HepG2 (cell line): ENCODE data around the gene GRIA3. TPM values are rescaled to one million over a fixed set of nuclear protein-coding genes. Genes with fewer than 3 reads are reported as not detected.

Source experiments
- ATAC-seq: fragments of 200-7000 bp; cut with Tn5 transposase; 3 replicates; pipeline ENCODE4 v1.9.1; 2020; ENCODE audit warnings: mild to moderate bottlenecking, moderate library complexity
- BruUV-seq: library from RNA; stranded (reverse); fragments of 400-500 nt; replicated peaks from 2 replicates; lab custom pipeline; 2021; lab: Mats Ljungman, UMichigan
- CTCF ChIA-PET: fragments of 300-600 bp; formaldehyde crosslinking; extraction: SDS; loops from one replicate; lab custom pipeline; 2021; ENCODE audit warnings: low total read pairs, inconsistent platforms, low intra/inter-chr PET ratio; lab: Yijun Ruan, JAX
- POLR2A ChIA-PET: fragments of 350-600 bp; sonication (Branson Sonifier 250); formaldehyde crosslinking; loops from one replicate; lab custom pipeline; 2020; ENCODE audit warnings: antibody characterized with exemption, inconsistent platforms; lab: Yijun Ruan, JAX
- DNase-seq: peaks from one replicate; pipeline ENCODE4 v3.0.0-alpha.2; 2015; ENCODE audit warnings: low spot score
- FAIRE-seq: peaks from 3 replicates; lab custom pipeline; 2011; peaks lifted over from hg19 to GRCh38; lab: Jason Lieb, UNC
- H2AFZ ChIP-seq: one replicate; pipeline ENCODE4 v1.6.1; 2011; ENCODE audit warnings: low read length, inconsistent platforms
- H3K27ac ChIP-seq: fragments of 300-600 bp; 3 replicates; pipeline ENCODE4 v1.8.0; 2011; ENCODE audit warnings: mixed run types, mild to moderate bottlenecking, mixed read lengths, low read length, inconsistent platforms; ENCODE audit not compliant: insufficient read depth; ENCODE audit errors: extremely low read length
- H3K27me3 ChIP-seq, 2 experiments: fragments of 200-600 bp in 1 of 2; 2 replicates in 1 of 2; 3 replicates in 1 of 2; pipeline versions ENCODE4 v1.6.0 to v1.8.0; 2011; ENCODE audit warnings: low read length in 2 of 2, mild to moderate bottlenecking in 2 of 2, moderate library complexity in 2 of 2, inconsistent platforms in 1 of 2; ENCODE audit not compliant: insufficient read depth in 2 of 2, control insufficient read depth in 1 of 2
- H3K36me3 ChIP-seq, 2 experiments: fragments of 200-600 bp in 1 of 2; replicated peaks in 1 of 2; 2 replicates in 1 of 2; 3 replicates in 1 of 2; pipeline versions ENCODE4 v1.5.1 to v1.8.0; 2011; ENCODE audit warnings: low read length in 2 of 2, inconsistent platforms in 1 of 2; ENCODE audit not compliant: insufficient read depth in 2 of 2, control insufficient read depth in 1 of 2
- H3K4me1 ChIP-seq: 2 replicates; pipeline ENCODE4 v1.5.1; 2012; ENCODE audit warnings: low read length, inconsistent platforms; ENCODE audit not compliant: insufficient read depth
- H3K4me2 ChIP-seq: 2 replicates; pipeline ENCODE4 v1.6.0; 2011; ENCODE audit warnings: low read depth, low read length, inconsistent platforms
- H3K4me3 ChIP-seq, 3 experiments: fragments of 200-600 bp in 1 of 3; sonication (generic), shearing (Covaris generic) in 1 of 3; replicated peaks in 1 of 3; 2 replicates each; pipeline ENCODE4 v1.5.1; 2011 to 2016; ENCODE audit warnings: low read length in 3 of 3, inconsistent platforms in 2 of 3, low read depth in 2 of 3, mild to moderate bottlenecking in 2 of 3, control low read depth in 1 of 3, mixed read lengths in 1 of 3; ENCODE audit not compliant: insufficient read depth in 1 of 3
- H3K79me2 ChIP-seq: one replicate; pipeline ENCODE4 v1.6.1; 2011; ENCODE audit warnings: low read length, inconsistent platforms; ENCODE audit not compliant: insufficient read depth
- H3K9ac ChIP-seq: 2 replicates; pipeline ENCODE4 v1.6.0; 2011; ENCODE audit warnings: mild to moderate bottlenecking, low read depth, low read length, inconsistent platforms; ENCODE audit not compliant: insufficient read depth
- H3K9me3 ChIP-seq: 2 replicates; pipeline ENCODE4 v1.5.1; 2012; ENCODE audit warnings: mild to moderate bottlenecking, low read length
- H4K20me1 ChIP-seq: 2 replicates; pipeline ENCODE4 v1.6.0; 2011; ENCODE audit warnings: inconsistent platforms, mild to moderate bottlenecking, low read length, moderate library complexity; ENCODE audit not compliant: insufficient read depth
- FOXA3 ChIP-seq: IDR thresholded peaks from 2 replicates; pipeline ENCODE4 v1.6.1; 2016; ENCODE audit warnings: missing genetic modification reagents, missing compliant biosample characterization
- FOXP1 ChIP-seq, 2 experiments: fragments of 450-650 bp in 1 of 2; IDR thresholded peaks; 2 replicates each; pipeline ENCODE4 v1.6.1; 2017 to 2018; ENCODE audit warnings: antibody characterized with exemption in 1 of 2
- FOXP4 ChIP-seq: sonication (generic); formaldehyde crosslinking; IDR thresholded peaks from 2 replicates; pipeline ENCODE4 v1.4.0; 2020; ENCODE audit warnings: missing genetic modification reagents
- HNF4A ChIP-seq: sonication (generic); formaldehyde crosslinking; IDR thresholded peaks from 2 replicates; pipeline ENCODE4 v1.4.0; 2020; ENCODE audit warnings: missing genetic modification reagents
- HNF4G ChIP-seq, 2 experiments: sonication (generic) in 1 of 2; formaldehyde crosslinking in 1 of 2; IDR thresholded peaks; 2 replicates each; pipeline versions ENCODE4 v1.4.0 to v1.6.1; 2011 to 2020; ENCODE audit warnings: borderline replicate concordance in 2 of 2, low read depth in 2 of 2, mild to moderate bottlenecking in 2 of 2, low read length in 1 of 2, missing genetic modification reagents in 1 of 2, moderate library complexity in 1 of 2
- MAX ChIP-seq: IDR thresholded peaks from 2 replicates; pipeline ENCODE4 v1.6.1; 2012; ENCODE audit warnings: inconsistent platforms
- POGZ ChIP-seq: sonication (generic); formaldehyde crosslinking; IDR thresholded peaks from 2 replicates; pipeline ENCODE4 v1.4.0; 2020; ENCODE audit warnings: mild to moderate bottlenecking, missing genetic modification reagents
- RFX5 ChIP-seq: IDR thresholded peaks from 2 replicates; pipeline ENCODE4 v1.6.1; 2011; ENCODE audit warnings: low read depth, low read length, improper control_type of control experiment
- SKIL ChIP-seq: sonication (generic); formaldehyde crosslinking; IDR thresholded peaks from 2 replicates; pipeline ENCODE4 v1.8.0; 2022; ENCODE audit warnings: missing genetic modification reagents, mild to moderate bottlenecking, moderate library complexity, borderline replicate concordance
- TFAP4 ChIP-seq: sonication (generic); IDR thresholded peaks from 2 replicates; pipeline ENCODE4 v1.6.1; 2016; ENCODE audit warnings: low read depth, borderline replicate concordance
- TFE3 ChIP-seq: IDR thresholded peaks from 2 replicates; pipeline ENCODE4 v1.6.1; 2016
- ZMYM4 ChIP-seq: sonication (generic); formaldehyde crosslinking; IDR thresholded peaks from 2 replicates; pipeline ENCODE4 v1.8.1; 2023; ENCODE audit warnings: mild to moderate bottlenecking, missing genetic modification reagents
- ZNF644 ChIP-seq: IDR thresholded peaks from 2 replicates; pipeline ENCODE4 v1.6.1; 2016; ENCODE audit warnings: low read depth
- WGBS: methylation state at CpG from one replicate; pipeline ENCODE4 v1.1.6; 2017; ENCODE audit warnings: low lambda C conversion rate; 5-methylcytosine and 5-hydroxymethylcytosine counted together
- in situ Hi-C: cut with HindIII; loops from 2 replicates; pipeline ENCODE4 v1.10.0; 2017; ENCODE audit warnings: low pct_unique_long_range_greater_than_20kb; ENCODE audit not compliant: extremely low pct_ligation_motif_present
- intact Hi-C: fragments of 100-400 bp; cut with micrococcal nuclease; formaldehyde crosslinking; loops from one replicate; pipeline ENCODE4 v1.10.0; 2022; ENCODE audit not compliant: unreplicated experiment
- polyA plus RNA-seq, 8 experiments: library from polyadenylated mRNA; depleted of rRNA in 3 of 8; stranded (reverse) in 7 of 8; unstranded in 1 of 8; fragments of >200 nt; fragmentation: Illumina TruSeq in 4 of 8; extraction: Trizol in 4 of 8; gene quantifications; 2 replicates each; pipeline versions ENCODE4 v1.2.1 to v1.2.3, GENCODE V29; 2011 to 2016; ENCODE audit warnings: low read depth in 4 of 8, missing spikeins in 1 of 8, mixed read lengths in 1 of 8; ENCODE audit not compliant: insufficient read depth in 1 of 8
- total RNA-seq, 5 experiments: library from RNA; depleted of rRNA; stranded (reverse); fragments of >200 nt; fragmentation: Illumina TruSeq; extraction: Trizol; gene quantifications; 2 replicates each; pipeline ENCODE4 v1.2.3, GENCODE V29; 2016; ENCODE audit warnings: low read depth in 1 of 5

The GRIA3 gene
- total and polyA plus RNA-seq, 2 of the 13 experiments (the other 11 are each of a cell fraction or from before 2014, with no cell fraction given), result not detected

GRCh38 chrX:123464709-123465108 is 280.6 kb downstream of the GRIA3 start:
- H3K4me1 ChIP-seq, result peaks cover 17% of the 10 kb centered on the region
- no peak overlapping the region for H3K9ac ChIP-seq
- 5% methylated on average over 10 of the region's 10 CpGs for WGBS
- no peak overlapping the region for H3K27ac ChIP-seq
- CTCF ChIA-PET, result no interaction called here
- H3K36me3 ChIP-seq, result no peaks in the 10 kb centered on the region
- no peaks in the 10 kb centered on the region for H3K79me2 ChIP-seq
- FAIRE-seq (peak; percentile 85), ATAC-seq (peak; percentile 93), DNase-seq (peak; percentile 62)
- no TSS peak for BruUV-seq
- H3K9me3 ChIP-seq, result no peaks in the 10 kb centered on the region
- H2AFZ ChIP-seq, result no peak overlapping the region
- in situ Hi-C loops, result no loop called here
- peak overlapping the region; percentile 32 for H3K4me2 ChIP-seq
- intact Hi-C loops, result no loop called here
- POLR2A ChIA-PET, result no interaction called here
- no peaks in the 10 kb centered on the region for H4K20me1 ChIP-seq
- H3K4me3 ChIP-seq, result no peak overlapping the region; a peak in 1 of 6 replicates
- H3K27me3 ChIP-seq, result no peaks in the 10 kb centered on the region
- TF ChIP-seq ZNF644 (CRISPR knock-in tag), result peak; percentile 72; the same call in 1 of the 2 replicates
- TF ChIP-seq FOXP4, result peak; percentile 80
- no peak for TF ChIP-seq SKIL (CRISPR knock-in tag)
- TF ChIP-seq MAX, result 0 out of 2 replicates have a peak, but pooled peaks have one; percentile 13
- peak; percentile 34; the same call in 1 of the 2 replicates for TF ChIP-seq TFAP4
- TF ChIP-seq RFX5, result no peak
- peak; percentile 50; the same call in 1 of the 2 replicates for TF ChIP-seq TFE3 (CRISPR knock-in tag)
- peak; percentile 19; the same call in 1 of the 2 replicates for TF ChIP-seq ZMYM4 (CRISPR knock-in tag)
- TF ChIP-seq FOXP1 (IDR thresholded peaks at IDR 0.05), result 0 out of 2 replicates have a peak, but pooled peaks have one; percentile 64
- peak; percentile 83 for TF ChIP-seq FOXP1 (CRISPR knock-in tag; IDR thresholded peaks at IDR 0.05)
- TF ChIP-seq HNF4G (IDR thresholded peaks at IDR 0.05; ENCODE audit: borderline replicate concordance, low read depth, low read length), result peak; percentile 44; the same call in 1 of the 2 replicates
- no peak for TF ChIP-seq HNF4G (CRISPR knock-in tag; IDR thresholded peaks at IDR 0.05; ENCODE audit: borderline replicate concordance, low read depth)
- peak; percentile 73 for TF ChIP-seq HNF4A (CRISPR knock-in tag)
- TF ChIP-seq FOXA3 (CRISPR knock-in tag), result 0 out of 2 replicates have a peak, but pooled peaks have one; percentile 9
- TF ChIP-seq POGZ (CRISPR knock-in tag), result 0 out of 2 replicates have a peak, but pooled peaks have one; percentile 23
